ENCODE data around the gene TDRD3. TPM values are rescaled to one million over a fixed set of nuclear protein-coding genes. Genes with fewer than 3 reads are reported as not detected.

TDRD3 gene
- polyA plus RNA-seq, 1 of the 3 experiments (the other 2 are of a cell fraction) = 3.8 TPM

DNA sequence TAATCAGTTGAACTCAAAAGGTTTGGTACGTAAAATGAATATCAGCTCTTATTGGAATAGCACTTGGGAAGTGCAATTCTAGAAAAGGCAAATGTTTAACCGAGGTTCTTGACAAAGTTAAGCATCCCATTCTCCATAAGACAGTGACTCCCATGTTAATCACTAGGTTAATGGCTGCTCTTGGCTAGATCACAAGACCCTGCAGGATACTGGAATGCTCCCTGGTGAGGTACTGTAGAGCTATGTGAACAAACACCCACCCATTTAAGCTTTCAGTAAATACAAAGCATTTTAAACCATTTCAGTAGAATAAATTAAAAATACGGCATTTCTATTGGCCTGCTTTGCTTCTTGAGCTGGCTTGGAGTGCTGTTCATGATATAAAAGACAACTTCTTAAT is 56.5 kb downstream of the TDRD3 start (continued):
- TF ChIP-seq, protein P1, sequence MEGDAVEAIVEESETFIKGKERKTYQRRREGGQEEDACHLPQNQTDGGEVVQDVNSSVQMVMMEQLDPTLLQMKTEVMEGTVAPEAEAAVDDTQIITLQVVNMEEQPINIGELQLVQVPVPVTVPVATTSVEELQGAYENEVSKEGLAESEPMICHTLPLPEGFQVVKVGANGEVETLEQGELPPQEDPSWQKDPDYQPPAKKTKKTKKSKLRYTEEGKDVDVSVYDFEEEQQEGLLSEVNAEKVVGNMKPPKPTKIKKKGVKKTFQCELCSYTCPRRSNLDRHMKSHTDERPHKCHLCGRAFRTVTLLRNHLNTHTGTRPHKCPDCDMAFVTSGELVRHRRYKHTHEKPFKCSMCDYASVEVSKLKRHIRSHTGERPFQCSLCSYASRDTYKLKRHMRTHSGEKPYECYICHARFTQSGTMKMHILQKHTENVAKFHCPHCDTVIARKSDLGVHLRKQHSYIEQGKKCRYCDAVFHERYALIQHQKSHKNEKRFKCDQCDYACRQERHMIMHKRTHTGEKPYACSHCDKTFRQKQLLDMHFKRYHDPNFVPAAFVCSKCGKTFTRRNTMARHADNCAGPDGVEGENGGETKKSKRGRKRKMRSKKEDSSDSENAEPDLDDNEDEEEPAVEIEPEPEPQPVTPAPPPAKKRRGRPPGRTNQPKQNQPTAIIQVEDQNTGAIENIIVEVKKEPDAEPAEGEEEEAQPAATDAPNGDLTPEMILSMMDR (IDR thresholded peaks at IDR 0.05) = no peak
- TF ChIP-seq, protein P2, sequence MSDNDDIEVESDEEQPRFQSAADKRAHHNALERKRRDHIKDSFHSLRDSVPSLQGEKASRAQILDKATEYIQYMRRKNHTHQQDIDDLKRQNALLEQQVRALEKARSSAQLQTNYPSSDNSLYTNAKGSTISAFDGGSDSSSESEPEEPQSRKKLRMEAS (IDR thresholded peaks at IDR 0.05; ENCODE audit: low read depth) = no peak
- TF ChIP-seq CHD2 (IDR thresholded peaks at IDR 0.05; ENCODE audit: low read length, partially characterized antibody) (no peak), POLR2AphosphoS5 (IDR thresholded peaks at IDR 0.05; ENCODE audit: low read depth, low read length) (no peak), RAD21 (IDR thresholded peaks at IDR 0.05; ENCODE audit: low read length) (no peak), SIN3A (IDR thresholded peaks at IDR 0.05; ENCODE audit: borderline replicate concordance, low read depth, low read length) (no peak)

DNA sequence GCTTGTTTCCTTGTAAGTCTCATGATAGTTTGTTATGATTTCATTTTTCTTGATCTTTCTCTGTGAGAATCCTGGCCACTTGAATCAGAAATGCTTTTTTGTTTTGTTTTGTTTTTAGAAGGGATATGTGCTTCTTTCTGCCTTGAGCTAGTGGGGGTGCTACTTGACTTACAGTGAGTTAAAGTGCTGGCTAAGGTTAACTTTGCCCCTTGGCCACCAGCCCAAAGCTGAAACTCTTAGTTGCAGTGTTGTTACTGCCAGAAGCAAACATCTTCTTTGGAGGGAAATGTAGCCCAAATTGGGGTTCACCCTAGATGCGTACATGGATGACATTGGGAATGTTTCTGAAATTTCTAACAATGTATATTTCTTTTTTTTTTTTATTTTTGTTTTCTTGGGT is 57.4 kb downstream of the TDRD3 start:
- ChIA-PET CTCF (interaction anchor here (0.9 to 1.8 kb wide), 3 partner anchors 11 to 1500 kb away, joined by 3 to 6 read pairs (median 4); no protein-coding TSS in a partner anchor), POLR2A (no interaction called here)
- H4K20me1 ChIP-seq (ENCODE audit: insufficient read depth) = no peaks in the 10 kb centered on the region
- H2AFZ ChIP-seq (ENCODE audit: low read depth) = no peak overlapping the region
- H3K36me3 ChIP-seq (replicated peaks in 1 of 2; ENCODE audit: control insufficient read depth in 1 of 2, insufficient read depth in 2 of 2, low read length in 1 of 2) = no peaks in the 10 kb centered on the region
- WGBS (ENCODE audit: low lambda C conversion rate) = 100% methylated on average over 1 of the region's 1 CpG
- no peaks in the 10 kb centered on the region for H3K9me3 ChIP-seq
- no peaks in the 10 kb centered on the region for H3K27me3 ChIP-seq (ENCODE audit: insufficient read depth)
- H3K79me2 ChIP-seq (ENCODE audit: insufficient read depth) = no peaks in the 10 kb centered on the region; the same call in 1 of the 2 replicates
- DNase-seq = no peak
- no peaks in the 10 kb centered on the region for H3K9me2 ChIP-seq
- no peak overlapping the region for H3K27ac ChIP-seq (ENCODE audit: low read depth in 2 of 2, low read length in 1 of 2)
- no peak overlapping the region for H3K4me2 ChIP-seq
- no peaks in the 10 kb centered on the region for H3F3A ChIP-seq (replicated peaks; ENCODE audit: insufficient read depth)
- no peaks in the 10 kb centered on the region for H3K4me1 ChIP-seq (ENCODE audit: control insufficient read depth in 1 of 2, insufficient read depth in 2 of 2, low read depth in 1 of 2, low read length in 1 of 2)
- TF ChIP-seq TCF12 (IDR thresholded peaks at IDR 0.05) = no peak
- TF ChIP-seq, protein P3, sequence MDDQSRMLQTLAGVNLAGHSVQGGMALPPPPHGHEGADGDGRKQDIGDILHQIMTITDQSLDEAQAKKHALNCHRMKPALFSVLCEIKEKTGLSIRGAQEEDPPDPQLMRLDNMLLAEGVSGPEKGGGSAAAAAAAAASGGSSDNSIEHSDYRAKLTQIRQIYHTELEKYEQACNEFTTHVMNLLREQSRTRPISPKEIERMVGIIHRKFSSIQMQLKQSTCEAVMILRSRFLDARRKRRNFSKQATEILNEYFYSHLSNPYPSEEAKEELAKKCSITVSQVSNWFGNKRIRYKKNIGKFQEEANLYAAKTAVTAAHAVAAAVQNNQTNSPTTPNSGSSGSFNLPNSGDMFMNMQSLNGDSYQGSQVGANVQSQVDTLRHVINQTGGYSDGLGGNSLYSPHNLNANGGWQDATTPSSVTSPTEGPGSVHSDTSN (IDR thresholded peaks at IDR 0.05) = no peak
- TF ChIP-seq, protein P2 (IDR thresholded peaks at IDR 0.05; ENCODE audit: low read depth) = no peak
- TF ChIP-seq FOSL2 (IDR thresholded peaks at IDR 0.05; ENCODE audit: borderline replicate concordance, low read depth) = no peak
- TF ChIP-seq JUND (IDR thresholded peaks at IDR 0.05) = no peak
- TF ChIP-seq, protein P4, sequence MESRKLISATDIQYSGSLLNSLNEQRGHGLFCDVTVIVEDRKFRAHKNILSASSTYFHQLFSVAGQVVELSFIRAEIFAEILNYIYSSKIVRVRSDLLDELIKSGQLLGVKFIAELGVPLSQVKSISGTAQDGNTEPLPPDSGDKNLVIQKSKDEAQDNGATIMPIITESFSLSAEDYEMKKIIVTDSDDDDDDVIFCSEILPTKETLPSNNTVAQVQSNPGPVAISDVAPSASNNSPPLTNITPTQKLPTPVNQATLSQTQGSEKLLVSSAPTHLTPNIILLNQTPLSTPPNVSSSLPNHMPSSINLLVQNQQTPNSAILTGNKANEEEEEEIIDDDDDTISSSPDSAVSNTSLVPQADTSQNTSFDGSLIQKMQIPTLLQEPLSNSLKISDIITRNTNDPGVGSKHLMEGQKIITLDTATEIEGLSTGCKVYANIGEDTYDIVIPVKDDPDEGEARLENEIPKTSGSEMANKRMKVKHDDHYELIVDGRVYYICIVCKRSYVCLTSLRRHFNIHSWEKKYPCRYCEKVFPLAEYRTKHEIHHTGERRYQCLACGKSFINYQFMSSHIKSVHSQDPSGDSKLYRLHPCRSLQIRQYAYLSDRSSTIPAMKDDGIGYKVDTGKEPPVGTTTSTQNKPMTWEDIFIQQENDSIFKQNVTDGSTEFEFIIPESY (IDR thresholded peaks at IDR 0.05; ENCODE audit: borderline replicate concordance, low read depth) = no peak
- TF ChIP-seq POLR2AphosphoS5 (IDR thresholded peaks at IDR 0.05; ENCODE audit: low read depth, low read length) = no peak
- no peak for TF ChIP-seq FOXM1 (IDR thresholded peaks at IDR 0.05; ENCODE audit: low read depth)
- TF ChIP-seq, protein P1 (IDR thresholded peaks at IDR 0.05) = no peak
- TF ChIP-seq NFIC (IDR thresholded peaks at IDR 0.05; ENCODE audit: borderline replicate concordance) = no peak
- TF ChIP-seq TAF1 (IDR thresholded peaks at IDR 0.05; ENCODE audit: borderline replicate concordance, low read depth, low read length) = no peak
- TF ChIP-seq, protein P5, sequence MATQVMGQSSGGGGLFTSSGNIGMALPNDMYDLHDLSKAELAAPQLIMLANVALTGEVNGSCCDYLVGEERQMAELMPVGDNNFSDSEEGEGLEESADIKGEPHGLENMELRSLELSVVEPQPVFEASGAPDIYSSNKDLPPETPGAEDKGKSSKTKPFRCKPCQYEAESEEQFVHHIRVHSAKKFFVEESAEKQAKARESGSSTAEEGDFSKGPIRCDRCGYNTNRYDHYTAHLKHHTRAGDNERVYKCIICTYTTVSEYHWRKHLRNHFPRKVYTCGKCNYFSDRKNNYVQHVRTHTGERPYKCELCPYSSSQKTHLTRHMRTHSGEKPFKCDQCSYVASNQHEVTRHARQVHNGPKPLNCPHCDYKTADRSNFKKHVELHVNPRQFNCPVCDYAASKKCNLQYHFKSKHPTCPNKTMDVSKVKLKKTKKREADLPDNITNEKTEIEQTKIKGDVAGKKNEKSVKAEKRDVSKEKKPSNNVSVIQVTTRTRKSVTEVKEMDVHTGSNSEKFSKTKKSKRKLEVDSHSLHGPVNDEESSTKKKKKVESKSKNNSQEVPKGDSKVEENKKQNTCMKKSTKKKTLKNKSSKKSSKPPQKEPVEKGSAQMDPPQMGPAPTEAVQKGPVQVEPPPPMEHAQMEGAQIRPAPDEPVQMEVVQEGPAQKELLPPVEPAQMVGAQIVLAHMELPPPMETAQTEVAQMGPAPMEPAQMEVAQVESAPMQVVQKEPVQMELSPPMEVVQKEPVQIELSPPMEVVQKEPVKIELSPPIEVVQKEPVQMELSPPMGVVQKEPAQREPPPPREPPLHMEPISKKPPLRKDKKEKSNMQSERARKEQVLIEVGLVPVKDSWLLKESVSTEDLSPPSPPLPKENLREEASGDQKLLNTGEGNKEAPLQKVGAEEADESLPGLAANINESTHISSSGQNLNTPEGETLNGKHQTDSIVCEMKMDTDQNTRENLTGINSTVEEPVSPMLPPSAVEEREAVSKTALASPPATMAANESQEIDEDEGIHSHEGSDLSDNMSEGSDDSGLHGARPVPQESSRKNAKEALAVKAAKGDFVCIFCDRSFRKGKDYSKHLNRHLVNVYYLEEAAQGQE (IDR thresholded peaks at IDR 0.05; ENCODE audit: low read depth, low read length) = no peak
- no peak overlapping the region for H3K9ac ChIP-seq
- no peak overlapping the region for H3K4me3 ChIP-seq (ENCODE audit: low read depth in 2 of 2, low read length in 1 of 2)
